Prostate gland (tissue), 2 donors: ENCODE measurements around the gene C20orf144. TPM values are rescaled to one million over a fixed set of nuclear protein-coding genes. Genes with fewer than 3 reads are reported as not detected.
A peak's percentile ranks its signal among the peaks of the same experiment; 100 is the strongest.

Source experiments
- DNase-seq: peaks from one replicate; pipeline ENCODE4 v3.0.0-alpha.2; 2019; ENCODE audit warnings: low spot score
- H3K27ac ChIP-seq, 2 donors: fragments of 200-600 bp; sonication (generic); 2 replicates each; pipeline ENCODE4 v1.5.1; 2017 to 2019
- H3K27me3 ChIP-seq: fragments of 200-600 bp; sonication (generic); replicated peaks from 2 replicates; pipeline ENCODE4 v1.5.1; 2019; ENCODE audit not compliant: insufficient read depth
- H3K36me3 ChIP-seq, 2 donors: fragments of 200-600 bp; sonication (generic); 1 replicate in 1 of 2; 2 replicates in 1 of 2; pipeline versions ENCODE4 v1.5.1 to v1.8.1; 2017 to 2019
- H3K4me1 ChIP-seq: fragments of 200-600 bp; sonication (generic); replicated peaks from 2 replicates; pipeline ENCODE4 v1.5.1; 2019
- H3K4me3 ChIP-seq, 2 donors: fragments of 200-600 bp; sonication (generic); 2 replicates each; pipeline ENCODE4 v1.5.1; 2017 to 2019
- H3K9me3 ChIP-seq: fragments of 200-600 bp; sonication (generic); 2 replicates; pipeline ENCODE4 v1.5.1; 2017
- POLR2A ChIP-seq: fragments of 450-650 bp; IDR thresholded peaks from one replicate; pipeline ENCODE4 v1.6.1; 2016; ENCODE audit warnings: antibody characterized with exemption, mild to moderate bottlenecking
- POLR2AphosphoS5 ChIP-seq: sonication (generic); formaldehyde crosslinking; IDR thresholded peaks from one replicate; pipeline ENCODE4 v1.6.1; 2017; ENCODE audit warnings: antibody characterized with exemption
- WGBS: methylation state at CpG from one replicate; pipeline ENCODE4 v1.1.5; 2018; 5-methylcytosine and 5-hydroxymethylcytosine counted together
- intact Hi-C: fragments of 100-400 bp; cut with DNase I; formaldehyde crosslinking; loops from one replicate; pipeline ENCODE4 v1.14.2; 2022
- total RNA-seq, 2 donors: library from RNA; depleted of rRNA; stranded (reverse); fragments of >200 nt; gene quantifications; one replicate each; pipeline ENCODE4 v1.1.0, GENCODE V29; 2016
- TF ChIP-seq, protein P1 (sequence below), 4 experiments: fragments of 200-600 bp in 2 of 4; fragments of 450-650 bp in 2 of 4; sonication (generic) in 2 of 4; IDR thresholded peaks; 1 replicate in 3 of 4; 2 replicates in 1 of 4; pipeline ENCODE4 v1.5.1; 2016 to 2019; ENCODE audit warnings: antibody characterized with exemption in 4 of 4, mild to moderate bottlenecking in 2 of 4, moderate library complexity in 2 of 4

Gene C20orf144
- total RNA-seq, 2 donors from 2014 or later = 0.14 to 0.91 TPM

GRCh38 chr20:33686984-33687366 lies 24.8 kb downstream of the C20orf144 start:
- Histone ChIP-seq H3K4me3 (peak overlapping the region in 1 of 2 donors; percentile 39), H3K27ac (no peak overlapping the region), H3K27me3 (no peaks in the 10 kb centered on the region), H3K9me3 (no peaks in the 10 kb centered on the region), H3K4me1 (no peaks in the 10 kb centered on the region), H3K36me3 (no peaks in the 10 kb centered on the region)
- intact Hi-C loops = no loop called here
- DNase-seq = no peak
- WGBS = 84% methylated on average over 14 of the region's 14 CpGs
- TF ChIP-seq, protein P1, sequence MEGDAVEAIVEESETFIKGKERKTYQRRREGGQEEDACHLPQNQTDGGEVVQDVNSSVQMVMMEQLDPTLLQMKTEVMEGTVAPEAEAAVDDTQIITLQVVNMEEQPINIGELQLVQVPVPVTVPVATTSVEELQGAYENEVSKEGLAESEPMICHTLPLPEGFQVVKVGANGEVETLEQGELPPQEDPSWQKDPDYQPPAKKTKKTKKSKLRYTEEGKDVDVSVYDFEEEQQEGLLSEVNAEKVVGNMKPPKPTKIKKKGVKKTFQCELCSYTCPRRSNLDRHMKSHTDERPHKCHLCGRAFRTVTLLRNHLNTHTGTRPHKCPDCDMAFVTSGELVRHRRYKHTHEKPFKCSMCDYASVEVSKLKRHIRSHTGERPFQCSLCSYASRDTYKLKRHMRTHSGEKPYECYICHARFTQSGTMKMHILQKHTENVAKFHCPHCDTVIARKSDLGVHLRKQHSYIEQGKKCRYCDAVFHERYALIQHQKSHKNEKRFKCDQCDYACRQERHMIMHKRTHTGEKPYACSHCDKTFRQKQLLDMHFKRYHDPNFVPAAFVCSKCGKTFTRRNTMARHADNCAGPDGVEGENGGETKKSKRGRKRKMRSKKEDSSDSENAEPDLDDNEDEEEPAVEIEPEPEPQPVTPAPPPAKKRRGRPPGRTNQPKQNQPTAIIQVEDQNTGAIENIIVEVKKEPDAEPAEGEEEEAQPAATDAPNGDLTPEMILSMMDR (IDR thresholded peaks at IDR 0.05) = no peak
- TF ChIP-seq POLR2AphosphoS5 = no peak
- TF ChIP-seq POLR2A = no peak

- H3K4me3 ChIP-seq = no peak overlapping the region
- no peaks in the 10 kb centered on the region for H3K9me3 ChIP-seq
- intact Hi-C loops = no loop called here
- H3K36me3 ChIP-seq = no peaks in the 10 kb centered on the region
- no peak overlapping the region for H3K27ac ChIP-seq
- WGBS = 79% methylated on average over 8 of the region's 8 CpGs
- no peaks in the 10 kb centered on the region for H3K4me1 ChIP-seq
- TF ChIP-seq, protein P1 (IDR thresholded peaks at IDR 0.05) = no peak
- TF ChIP-seq POLR2AphosphoS5 = no peak
- no peak for TF ChIP-seq POLR2A
- no peaks in the 10 kb centered on the region for H3K27me3 ChIP-seq
- DNase-seq = no peak
These were observed 25.3 kb downstream of the C20orf144 start for GRCh38 chr20:33687370-33687915.

GRCh38 chr20:33687993-33688937 lies 26.1 kb downstream of the C20orf144 start:
- no peaks in the 10 kb centered on the region for H3K4me1 ChIP-seq
- H3K27ac ChIP-seq = no peak overlapping the region

DNA sequence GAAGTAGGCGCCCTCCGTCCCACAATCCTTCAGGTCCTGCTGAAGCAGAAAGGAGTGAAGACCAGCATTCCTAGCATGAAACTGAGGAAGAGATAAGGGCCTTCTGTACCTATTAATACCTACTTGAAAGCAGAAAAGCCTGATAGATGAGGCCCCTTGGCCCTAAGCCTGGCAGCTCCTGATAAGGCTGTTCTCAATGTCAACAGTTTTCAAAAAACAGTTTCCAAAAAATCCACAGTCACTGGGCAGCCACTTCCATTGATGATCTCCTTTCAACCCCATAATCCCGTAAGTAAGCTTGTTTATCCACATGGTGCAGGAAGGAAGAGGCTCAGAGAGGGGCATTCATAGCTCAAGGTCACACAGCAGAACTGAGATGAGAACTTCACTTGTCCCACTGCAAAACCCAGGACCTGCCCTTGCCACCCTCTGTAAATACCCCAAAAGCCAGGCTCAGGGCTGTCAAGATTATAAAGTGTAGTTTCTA lies 26.9 kb downstream of the C20orf144 start:
- H3K9me3 ChIP-seq = no peaks in the 10 kb centered on the region
- no peaks in the 10 kb centered on the region for H3K36me3 ChIP-seq
- no peak for DNase-seq
- intact Hi-C loops = no loop called here
- H3K27ac ChIP-seq = no peak overlapping the region
- TF ChIP-seq POLR2AphosphoS5 (no peak), POLR2A (no peak)
- TF ChIP-seq, protein P1 (IDR thresholded peaks at IDR 0.05) = no peak
- H3K4me3 ChIP-seq = no peak overlapping the region
- H3K4me1 ChIP-seq = no peaks in the 10 kb centered on the region
- 81% methylated on average over 3 of the region's 3 CpGs for WGBS
- no peaks in the 10 kb centered on the region for H3K27me3 ChIP-seq

More at GRCh38 chr20:33687993-33688937, 26.1 kb downstream of the C20orf144 start:
- intact Hi-C loops = no loop called here
- TF ChIP-seq POLR2AphosphoS5 = no peak
- TF ChIP-seq, protein P1 (IDR thresholded peaks at IDR 0.05) = no peak
- no peak for TF ChIP-seq POLR2A
- H3K4me3 ChIP-seq = no peak overlapping the region
- H3K27me3 ChIP-seq = no peaks in the 10 kb centered on the region
- H3K36me3 ChIP-seq = no peaks in the 10 kb centered on the region
- 84% methylated on average over 3 of the region's 3 CpGs for WGBS
- no peak for DNase-seq
- H3K9me3 ChIP-seq = no peaks in the 10 kb centered on the region
